ENCODE measurements around the gene POLR3A. TPM values are rescaled to one million over a fixed set of nuclear protein-coding genes. Genes with fewer than 3 reads are reported as not detected.

POLR3A gene
- polyA plus RNA-seq, 1 of the 3 experiments (the other 2 are of a cell fraction): 10.8 TPM

- TF ChIP-seq, protein P1, sequence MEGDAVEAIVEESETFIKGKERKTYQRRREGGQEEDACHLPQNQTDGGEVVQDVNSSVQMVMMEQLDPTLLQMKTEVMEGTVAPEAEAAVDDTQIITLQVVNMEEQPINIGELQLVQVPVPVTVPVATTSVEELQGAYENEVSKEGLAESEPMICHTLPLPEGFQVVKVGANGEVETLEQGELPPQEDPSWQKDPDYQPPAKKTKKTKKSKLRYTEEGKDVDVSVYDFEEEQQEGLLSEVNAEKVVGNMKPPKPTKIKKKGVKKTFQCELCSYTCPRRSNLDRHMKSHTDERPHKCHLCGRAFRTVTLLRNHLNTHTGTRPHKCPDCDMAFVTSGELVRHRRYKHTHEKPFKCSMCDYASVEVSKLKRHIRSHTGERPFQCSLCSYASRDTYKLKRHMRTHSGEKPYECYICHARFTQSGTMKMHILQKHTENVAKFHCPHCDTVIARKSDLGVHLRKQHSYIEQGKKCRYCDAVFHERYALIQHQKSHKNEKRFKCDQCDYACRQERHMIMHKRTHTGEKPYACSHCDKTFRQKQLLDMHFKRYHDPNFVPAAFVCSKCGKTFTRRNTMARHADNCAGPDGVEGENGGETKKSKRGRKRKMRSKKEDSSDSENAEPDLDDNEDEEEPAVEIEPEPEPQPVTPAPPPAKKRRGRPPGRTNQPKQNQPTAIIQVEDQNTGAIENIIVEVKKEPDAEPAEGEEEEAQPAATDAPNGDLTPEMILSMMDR (IDR thresholded peaks at IDR 0.05): no peak
- TF ChIP-seq RAD21 (IDR thresholded peaks at IDR 0.05; ENCODE audit: low read length): no peak
Observed at GRCh38 chr10:77927402-77928246, 101.7 kb downstream of the POLR3A start (continued).

- H3K9ac ChIP-seq: peak within 1 kb of the TSS; percentile 81
- ChIA-PET POLR2A (interaction anchor here (0.8 to 2.0 kb wide), 3 partner anchors 11 to 54 kb away, joined by 3 to 7 read pairs (median 4); no protein-coding TSS in a partner anchor), CTCF (interaction anchor here (0.6 to 2.2 kb wide), 13 partner anchors 13 to 541 kb away, joined by 3 to 10 read pairs (median 3); no protein-coding TSS in a partner anchor)
- H3K9me3 ChIP-seq: no peaks in the 10 kb centered on the region
- H3K4me1 ChIP-seq (ENCODE audit: control insufficient read depth in 1 of 2, insufficient read depth in 2 of 2, low read depth in 1 of 2, low read length in 1 of 2): peaks cover 11 to 30% of the 10 kb centered on the region in 2 experiments; a peak in 3 of 4 replicates
- peak within 1 kb of the TSS; percentile 55 to 89; a peak in 3 of 4 replicates for H3K27ac ChIP-seq (ENCODE audit: low read depth in 2 of 2, low read length in 1 of 2)
- no peaks in the 10 kb centered on the region for H3K27me3 ChIP-seq (ENCODE audit: insufficient read depth)
- peaks cover 8% of the 10 kb centered on the region for H3F3A ChIP-seq (replicated peaks; ENCODE audit: insufficient read depth)
- H3K79me2 ChIP-seq (ENCODE audit: insufficient read depth): peaks cover 44% of the 10 kb centered on the region
- peak within 1 kb of the TSS; percentile 85 to 90 for H3K4me3 ChIP-seq (ENCODE audit: low read depth in 2 of 2, low read length in 1 of 2)
- H3K36me3 ChIP-seq (replicated peaks in 1 of 2; ENCODE audit: control insufficient read depth in 1 of 2, insufficient read depth in 2 of 2, low read length in 1 of 2): no peaks in the 10 kb centered on the region
- TF ChIP-seq YY1 (IDR thresholded peaks at IDR 0.05; ENCODE audit: low read depth) (peak; percentile 77), POLR2AphosphoS5 (IDR thresholded peaks at IDR 0.05; ENCODE audit: low read depth, low read length) (peak; percentile 57), TAF1 (IDR thresholded peaks at IDR 0.05; ENCODE audit: borderline replicate concordance, low read depth, low read length) (peak; percentile 65; the same call in 1 of the 2 replicates), GABPA (IDR thresholded peaks at IDR 0.05; ENCODE audit: low read depth) (no peak)
- peak within 1 kb of the TSS; percentile 92 for H3K4me2 ChIP-seq
- WGBS (ENCODE audit: low lambda C conversion rate): under 1% methylated on average over 39 of the region's 95 CpGs
- peaks cover 39% of the 10 kb centered on the region for H4K20me1 ChIP-seq (ENCODE audit: insufficient read depth)
- peak within 1 kb of the TSS; percentile 73; the same call in 1 of the 2 replicates for H2AFZ ChIP-seq (ENCODE audit: low read depth)
- H3K9me2 ChIP-seq: no peaks in the 10 kb centered on the region
- DNase-seq: peak; percentile 92
Observed at GRCh38 chr10:77926566-77927401, 102.5 kb downstream of the POLR3A start, which contains the start of gene DLG5. Gene DLG5 (minus strand): TSS chr10:77926755. CDS start chr10:77926520, 235 bp downstream.

DNA sequence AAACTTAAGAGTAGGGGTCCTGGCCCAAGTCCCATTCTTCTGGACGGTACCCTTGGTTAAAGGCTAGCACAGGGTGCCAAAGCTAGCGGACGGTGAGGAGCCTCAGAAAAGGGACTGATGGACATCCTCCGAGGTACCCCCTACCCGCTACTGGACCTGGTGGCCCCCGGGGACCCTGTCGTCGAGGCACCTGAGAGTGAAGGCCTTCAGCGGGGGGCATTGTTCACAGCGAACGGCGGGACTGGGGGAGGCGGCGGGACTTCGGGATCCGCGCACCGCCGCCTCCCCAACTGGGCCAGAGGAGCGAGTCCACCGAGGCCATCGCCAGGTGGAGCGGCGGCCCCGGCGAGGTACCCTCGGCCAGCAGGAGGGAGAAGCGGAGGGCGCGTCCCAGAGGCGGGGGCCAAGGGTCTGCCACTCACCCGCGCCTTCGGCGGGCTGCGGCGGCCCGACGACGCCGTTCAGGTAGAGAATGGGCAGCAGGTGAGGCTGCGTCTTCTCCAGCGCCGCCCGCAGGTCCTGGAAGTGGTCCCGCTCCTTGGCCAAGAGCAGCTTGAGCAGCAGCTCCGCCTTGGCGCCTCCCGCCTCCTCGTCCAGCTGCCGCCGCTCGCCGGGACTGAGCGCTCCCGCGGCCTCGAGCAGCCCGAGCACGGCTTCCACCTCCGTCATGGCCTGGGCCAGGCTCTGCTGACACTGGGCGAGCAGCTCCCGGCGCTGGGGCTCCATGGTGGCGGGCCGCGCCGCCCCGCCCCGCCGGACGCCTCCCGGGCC, 103.3 kb downstream of the POLR3A start:
- H3K4me2 ChIP-seq: peak overlapping the region; percentile 92
- no peaks in the 10 kb centered on the region for H3K36me3 ChIP-seq (replicated peaks in 1 of 2; ENCODE audit: control insufficient read depth in 1 of 2, insufficient read depth in 2 of 2, low read length in 1 of 2)
- CTCF ChIA-PET: interaction anchor here (0.8 to 2.4 kb wide), 14 partner anchors 8 to 104 kb away, joined by 3 to 10 read pairs (median 4); no protein-coding TSS in a partner anchor
- H3K79me2 ChIP-seq (ENCODE audit: insufficient read depth): peaks cover 52% of the 10 kb centered on the region
- no peaks in the 10 kb centered on the region for H3K9me2 ChIP-seq
- POLR2A ChIA-PET: interaction anchor here (0.8 to 2.0 kb wide), 3 partner anchors 36 to 54 kb away, joined by 3 to 7 read pairs (median 4); no protein-coding TSS in a partner anchor
- peak overlapping the region; percentile 55 to 89; a peak in 3 of 4 replicates for H3K27ac ChIP-seq (ENCODE audit: low read depth in 2 of 2, low read length in 1 of 2)
- peaks cover 47% of the 10 kb centered on the region for H4K20me1 ChIP-seq (ENCODE audit: insufficient read depth)
- DNase-seq: peak; percentile 67
- H3K9me3 ChIP-seq: no peaks in the 10 kb centered on the region
- 0% methylated on average over 1 of the region's 73 CpGs for WGBS (ENCODE audit: low lambda C conversion rate)
- H2AFZ ChIP-seq (ENCODE audit: low read depth): no peak overlapping the region
- H3K4me1 ChIP-seq (ENCODE audit: control insufficient read depth in 1 of 2, insufficient read depth in 2 of 2, low read depth in 1 of 2, low read length in 1 of 2): peaks cover 11 to 35% of the 10 kb centered on the region in 2 experiments; a peak in 3 of 4 replicates
- peak overlapping the region; percentile 81 for H3K9ac ChIP-seq
- peak overlapping the region; percentile 85 to 90 for H3K4me3 ChIP-seq (ENCODE audit: low read depth in 2 of 2, low read length in 1 of 2)
- no peaks in the 10 kb centered on the region for H3K27me3 ChIP-seq (ENCODE audit: insufficient read depth)
- H3F3A ChIP-seq (replicated peaks; ENCODE audit: insufficient read depth): peaks cover 8% of the 10 kb centered on the region
- TF ChIP-seq FOXM1 (IDR thresholded peaks at IDR 0.05; ENCODE audit: low read depth): no peak
- TF ChIP-seq, protein P1 (IDR thresholded peaks at IDR 0.05): 0 out of 2 replicates have a peak, but pooled peaks have one; percentile 15

All from SK-N-SH (cell line).